ENCODE data around the gene CBX1.

CBX1 gene

DNA sequence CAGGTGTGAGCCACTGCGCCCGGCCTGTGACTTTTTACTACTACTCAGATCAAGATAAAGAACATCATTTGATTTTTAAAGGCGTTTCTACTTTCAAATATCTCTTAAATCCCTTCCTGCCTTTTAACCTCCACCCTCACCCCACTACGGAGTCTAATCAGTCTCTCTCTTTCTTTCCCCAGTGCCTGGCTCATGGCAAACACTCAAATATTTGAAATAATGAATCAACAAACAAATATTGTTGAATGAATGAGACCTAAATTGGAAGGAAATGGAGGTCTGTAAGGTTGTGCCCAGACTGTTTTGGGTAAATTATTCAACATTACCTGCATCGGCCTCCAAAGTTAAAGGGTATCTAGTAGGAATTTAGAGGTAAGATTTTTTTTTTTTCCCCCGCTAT, 78.4 kb downstream of the CBX1 start:
- peak overlapping the region in 1 of 2 donors; percentile 57 for H3K4me3 ChIP-seq
- intact Hi-C loops (cut with DNase I; ENCODE audit: low total_unique reads): no loop called here
- no peaks in the 10 kb centered on the region for H3K9me3 ChIP-seq
- no peak for DNase-seq
- H3K27ac ChIP-seq: no peak overlapping the region
- H3K4me1 ChIP-seq: peaks cover 0 to 42% (median 36%) of the 10 kb centered on the region in 4 donors
- peaks cover 0 to 11% of the 10 kb centered on the region in 2 donors for H3K27me3 ChIP-seq
- TF ChIP-seq, protein P1, sequence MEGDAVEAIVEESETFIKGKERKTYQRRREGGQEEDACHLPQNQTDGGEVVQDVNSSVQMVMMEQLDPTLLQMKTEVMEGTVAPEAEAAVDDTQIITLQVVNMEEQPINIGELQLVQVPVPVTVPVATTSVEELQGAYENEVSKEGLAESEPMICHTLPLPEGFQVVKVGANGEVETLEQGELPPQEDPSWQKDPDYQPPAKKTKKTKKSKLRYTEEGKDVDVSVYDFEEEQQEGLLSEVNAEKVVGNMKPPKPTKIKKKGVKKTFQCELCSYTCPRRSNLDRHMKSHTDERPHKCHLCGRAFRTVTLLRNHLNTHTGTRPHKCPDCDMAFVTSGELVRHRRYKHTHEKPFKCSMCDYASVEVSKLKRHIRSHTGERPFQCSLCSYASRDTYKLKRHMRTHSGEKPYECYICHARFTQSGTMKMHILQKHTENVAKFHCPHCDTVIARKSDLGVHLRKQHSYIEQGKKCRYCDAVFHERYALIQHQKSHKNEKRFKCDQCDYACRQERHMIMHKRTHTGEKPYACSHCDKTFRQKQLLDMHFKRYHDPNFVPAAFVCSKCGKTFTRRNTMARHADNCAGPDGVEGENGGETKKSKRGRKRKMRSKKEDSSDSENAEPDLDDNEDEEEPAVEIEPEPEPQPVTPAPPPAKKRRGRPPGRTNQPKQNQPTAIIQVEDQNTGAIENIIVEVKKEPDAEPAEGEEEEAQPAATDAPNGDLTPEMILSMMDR (IDR thresholded peaks at IDR 0.05): no peak
- H3K36me3 ChIP-seq: no peaks in the 10 kb centered on the region

DNA sequence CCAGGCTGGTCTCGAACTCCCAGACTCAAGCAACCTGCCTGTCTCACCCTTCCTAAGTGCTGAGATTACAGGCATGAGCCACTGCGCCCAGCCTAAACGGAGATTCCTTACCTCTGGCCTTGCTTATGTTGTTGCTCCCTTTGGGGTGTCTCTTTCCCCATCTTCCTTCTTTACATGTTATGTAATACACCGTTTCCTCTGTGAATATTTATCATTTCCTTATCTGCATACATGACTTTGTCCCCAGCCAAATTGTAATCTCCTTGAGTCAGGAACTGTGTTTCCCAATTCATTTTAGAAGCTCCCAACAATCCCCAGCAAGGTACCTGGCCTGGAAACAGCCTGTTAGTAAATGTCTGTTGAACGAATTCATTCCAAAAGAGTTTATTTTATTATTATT, 79.3 kb downstream of the CBX1 start:
- Histone ChIP-seq H3K27me3 (peaks cover 0 to 11% of the 10 kb centered on the region in 2 donors), H3K9me3 (no peaks in the 10 kb centered on the region), H3K4me3 (no peak overlapping the region), H3K4me1 (peaks cover 0 to 38% (median 35%) of the 10 kb centered on the region in 4 donors), H3K27ac (no peak overlapping the region), H3K36me3 (no peaks in the 10 kb centered on the region)
- TF ChIP-seq, protein P1 (IDR thresholded peaks at IDR 0.05): no peak
- intact Hi-C loops (cut with DNase I; ENCODE audit: low total_unique reads): no loop called here
- no peak for DNase-seq
